ENCODE measurements around the gene PRKCE. TPM values are rescaled to one million over a fixed set of nuclear protein-coding genes. Genes with fewer than 3 reads are reported as not detected.

The PRKCE gene
- total RNA-seq, 1 experiment from 2014 or later = 1.3 TPM

GRCh38 chr2:45669032-45669486 lies 17.6 kb downstream of the PRKCE start:
- no peaks in the 10 kb centered on the region for H3K23me2 ChIP-seq (ENCODE audit: insufficient read length, low read depth, low read length, poor library complexity, severe bottlenecking)
- no peak overlapping the region for H2AFZ ChIP-seq (ENCODE audit: low read length)
- Mint-ChIP-seq H3K9me3 (no peaks in the 10 kb centered on the region), H3K27ac (peak overlapping the region in 1 of 3 experiments; percentile 5; a peak in 2 of 7 replicates), H3K4me1 (peaks cover 3 to 9% of the 10 kb centered on the region in 2 experiments; a peak in 2 of 4 replicates), H3K4me3 (no peak overlapping the region), H3K36me3 (ENCODE audit: insufficient read depth in 1 of 3, low read depth in 3 of 3) (no peaks in the 10 kb centered on the region), H3K27me3 (ENCODE audit: low read depth) (no peaks in the 10 kb centered on the region)
- no peak overlapping the region for H3K18ac ChIP-seq (ENCODE audit: insufficient read length, low read depth, low read length)
- H2BK5ac ChIP-seq (ENCODE audit: insufficient read length, low read length) = no peak overlapping the region
- peaks cover 4% of the 10 kb centered on the region; the same call in 1 of the 2 replicates for H3K4me1 ChIP-seq (ENCODE audit: insufficient read depth, low read length)
- H3K56ac ChIP-seq (ENCODE audit: insufficient read length, low read depth, low read length) = no peak overlapping the region
- H4K20me1 ChIP-seq (ENCODE audit: control insufficient read depth, insufficient read depth, insufficient read length) = no peaks in the 10 kb centered on the region
- H3K4me2 ChIP-seq (ENCODE audit: insufficient read depth, insufficient read length, low read length) = no peak overlapping the region
- no peaks in the 10 kb centered on the region for H3K79me1 ChIP-seq (ENCODE audit: insufficient read depth, low read depth, low read length, poor library complexity, severe bottlenecking)
- H2BK20ac ChIP-seq (ENCODE audit: low read depth, low read length, poor library complexity, severe bottlenecking) = no peak overlapping the region
- no peak overlapping the region for H2AK5ac ChIP-seq (ENCODE audit: insufficient read length, low read length)
- H3T11ph ChIP-seq (ENCODE audit: low read length) = no peak overlapping the region
- H3K23ac ChIP-seq (ENCODE audit: insufficient read length, low read depth, low read length) = no peak overlapping the region
- no peak overlapping the region for H4K91ac ChIP-seq (ENCODE audit: insufficient read length, low read depth, low read length)
- no peak overlapping the region for H3K9ac ChIP-seq (ENCODE audit: extremely low read depth, insufficient read length, low read length)
- no peak overlapping the region for H2BK15ac ChIP-seq (ENCODE audit: low read depth, low read length)
- H2BK12ac ChIP-seq (ENCODE audit: insufficient read length, low read depth, low read length) = no peak overlapping the region
- no peak overlapping the region for H3K14ac ChIP-seq (ENCODE audit: insufficient read depth, low read length)
- DNase-seq = no peak
- no peaks in the 10 kb centered on the region for H3K79me2 ChIP-seq (ENCODE audit: insufficient read depth, low read length)
- TF ChIP-seq CTCF (conservative IDR thresholded peaks at IDR 0.05) = no peak
- H3K27me3 ChIP-seq (ENCODE audit: insufficient read depth, low read length) = no peaks in the 10 kb centered on the region
- H4K5ac ChIP-seq (ENCODE audit: insufficient read length, low read depth, low read length) = no peak overlapping the region
- H2BK120ac ChIP-seq (ENCODE audit: low read depth, low read length, poor library complexity, severe bottlenecking) = no peak overlapping the region
- H4K8ac ChIP-seq (replicated peaks; ENCODE audit: insufficient read length, low read depth, low read length) = no peak overlapping the region
- no CpG with 5 or more reads among the region's 7 CpGs for WGBS (ENCODE audit: extremely low coverage, insufficient read length, low lambda C conversion rate)
- H3K4ac ChIP-seq (ENCODE audit: low read depth, low read length) = no peak overlapping the region
- no peak overlapping the region for H3K27ac ChIP-seq (ENCODE audit: insufficient read length, low read depth, low read length)
- H3K9me3 ChIP-seq (ENCODE audit: control insufficient read depth, low read depth, low read length) = no peaks in the 10 kb centered on the region
